HG03095 (cell line): ENCODE data around the gene NPSR1.
"Not testable (repeated sequence)": the region's sequence is repeated elsewhere in the genome, so short reads cannot be mapped to it uniquely, and the experiment has no call there.

ENCODE experiments used
- ATAC-seq: cut with Tn5 transposase; IDR thresholded peaks from one replicate; pipeline ENCODE4 v1.9.1; 2021; ENCODE audit warnings: moderate library complexity; ENCODE audit not compliant: unreplicated experiment

The NPSR1 gene

DNA sequence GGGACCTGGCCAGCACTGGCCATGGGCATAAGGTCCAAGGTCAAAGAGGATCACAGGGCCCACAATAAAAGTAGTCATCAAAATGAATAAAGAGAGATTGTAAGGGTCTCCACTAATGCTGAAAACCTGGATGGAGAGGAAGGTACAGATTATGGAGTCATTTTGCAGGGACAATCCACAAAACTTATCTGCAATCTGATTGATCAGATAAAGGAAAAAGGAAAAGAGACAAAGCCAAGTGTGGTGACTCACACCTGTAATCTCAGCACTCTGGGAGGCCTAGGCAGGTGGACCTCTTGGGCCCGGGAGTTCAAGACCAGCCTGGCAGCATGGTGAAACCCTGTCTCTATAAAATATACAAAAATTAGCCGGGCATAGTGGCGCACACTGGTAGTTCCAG lies 174.0 kb downstream of the NPSR1 start:
- ATAC-seq = no peak

DNA sequence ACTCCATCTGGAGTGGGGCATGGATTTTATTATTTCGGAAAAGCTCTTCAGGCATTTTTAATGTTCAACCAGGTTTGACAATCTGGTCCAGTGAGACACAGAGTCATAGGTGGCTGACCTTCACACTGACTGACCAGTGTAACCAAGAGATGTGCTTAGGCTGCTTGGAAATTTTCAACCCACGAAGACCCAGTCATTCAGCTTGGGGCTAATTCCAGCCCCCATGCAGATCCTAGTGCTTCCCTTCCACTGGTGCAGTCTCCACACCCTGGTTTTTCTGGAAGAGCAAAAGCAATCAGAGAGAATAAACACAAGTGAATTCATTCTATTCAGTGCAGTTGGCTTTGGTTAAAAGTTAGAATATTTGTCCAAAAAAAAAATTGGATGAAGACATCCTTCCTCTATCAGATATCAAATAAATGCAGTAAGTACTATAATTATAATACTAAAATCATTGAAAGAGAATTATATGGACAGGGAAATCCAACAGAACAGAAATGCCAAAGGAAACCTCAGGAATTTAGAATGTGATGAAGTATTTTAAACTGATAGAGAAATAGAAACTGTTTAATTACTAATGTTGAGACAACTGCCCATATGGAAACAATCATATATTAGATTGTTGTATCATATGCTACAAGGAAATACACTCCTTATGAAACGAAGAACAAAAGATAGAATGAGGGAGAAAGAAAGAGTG lies 178.0 kb downstream of the NPSR1 start:
- no peak for ATAC-seq

DNA sequence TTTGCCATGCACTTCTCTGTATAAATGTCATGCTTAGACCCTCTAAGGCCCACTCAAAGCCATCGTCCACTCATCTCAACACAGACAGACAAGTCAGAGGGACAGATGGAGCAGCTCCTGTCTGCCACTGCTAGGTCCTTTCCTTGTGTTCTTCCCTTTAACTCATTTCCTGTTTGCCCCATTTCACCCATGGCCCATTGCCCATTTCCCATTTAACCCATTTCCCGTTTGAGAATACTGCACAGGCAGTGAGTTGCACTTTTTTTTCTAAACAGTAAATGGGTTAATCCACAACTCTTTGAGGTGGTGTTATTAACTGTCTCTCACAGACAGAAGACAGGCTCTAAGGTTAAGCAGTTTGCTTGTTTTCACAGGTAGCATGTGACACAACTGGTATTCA lies 179.3 kb downstream of the NPSR1 start:
- ATAC-seq = no peak

DNA sequence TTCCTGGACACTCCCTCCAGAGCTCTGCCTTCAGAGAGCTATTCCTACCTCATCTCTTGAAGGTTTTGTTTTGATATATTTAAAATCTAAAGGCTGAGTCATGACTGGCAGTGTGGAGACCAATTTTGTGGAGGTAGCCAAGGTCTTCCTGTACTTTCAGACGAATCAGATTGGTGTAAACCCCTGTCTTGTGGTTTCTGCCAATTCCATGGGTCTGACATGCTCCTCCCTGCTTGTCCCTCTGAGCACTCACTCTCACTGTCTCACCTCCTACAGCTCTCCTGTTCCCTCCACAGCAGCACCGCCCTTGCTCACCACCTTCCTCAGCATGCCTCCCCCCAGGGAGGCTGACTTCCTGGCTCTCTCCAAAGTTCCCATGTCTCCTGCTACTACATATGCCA lies 179.8 kb downstream of the NPSR1 start:
- no peak for ATAC-seq

DNA sequence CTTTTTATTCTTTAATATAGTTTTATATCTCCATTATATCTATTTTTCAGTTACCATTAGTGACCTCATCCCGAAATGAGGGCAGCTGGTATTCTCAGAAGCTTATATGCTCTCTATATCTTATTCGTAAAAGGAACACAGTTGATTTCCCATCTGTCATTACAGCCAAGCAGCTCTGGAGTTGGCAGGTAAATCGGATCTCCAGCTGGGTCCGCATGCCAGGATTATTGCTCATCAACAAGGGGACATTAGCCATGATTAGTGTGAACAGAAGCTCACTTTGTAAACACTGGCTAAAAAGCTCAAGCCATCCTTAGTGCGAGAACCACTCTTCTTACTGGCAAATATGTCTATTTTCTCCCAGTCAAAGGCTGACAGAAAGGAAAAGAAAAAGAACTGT lies 180.3 kb downstream of the NPSR1 start:
- ATAC-seq = no peak

DNA sequence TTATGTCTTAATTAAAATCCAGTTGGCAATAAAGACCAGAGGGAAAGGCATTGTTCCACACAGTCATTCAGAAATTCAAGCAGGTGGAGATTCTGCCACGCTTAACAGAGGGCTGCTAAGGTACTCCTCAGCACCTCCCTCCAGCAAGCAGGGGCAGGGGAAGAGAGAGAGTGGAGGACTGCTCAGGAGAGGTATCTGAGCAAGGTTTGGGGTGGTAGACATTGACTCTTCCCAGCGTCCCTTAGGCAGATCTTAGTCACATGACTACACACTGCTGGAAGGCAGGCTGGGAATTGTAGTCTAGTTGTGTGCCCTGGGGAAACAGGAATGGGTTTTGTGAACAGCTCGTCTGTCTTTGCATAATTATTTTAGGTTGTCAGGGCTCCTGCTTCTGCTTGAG lies 181.6 kb downstream of the NPSR1 start:
- ATAC-seq = no peak

DNA sequence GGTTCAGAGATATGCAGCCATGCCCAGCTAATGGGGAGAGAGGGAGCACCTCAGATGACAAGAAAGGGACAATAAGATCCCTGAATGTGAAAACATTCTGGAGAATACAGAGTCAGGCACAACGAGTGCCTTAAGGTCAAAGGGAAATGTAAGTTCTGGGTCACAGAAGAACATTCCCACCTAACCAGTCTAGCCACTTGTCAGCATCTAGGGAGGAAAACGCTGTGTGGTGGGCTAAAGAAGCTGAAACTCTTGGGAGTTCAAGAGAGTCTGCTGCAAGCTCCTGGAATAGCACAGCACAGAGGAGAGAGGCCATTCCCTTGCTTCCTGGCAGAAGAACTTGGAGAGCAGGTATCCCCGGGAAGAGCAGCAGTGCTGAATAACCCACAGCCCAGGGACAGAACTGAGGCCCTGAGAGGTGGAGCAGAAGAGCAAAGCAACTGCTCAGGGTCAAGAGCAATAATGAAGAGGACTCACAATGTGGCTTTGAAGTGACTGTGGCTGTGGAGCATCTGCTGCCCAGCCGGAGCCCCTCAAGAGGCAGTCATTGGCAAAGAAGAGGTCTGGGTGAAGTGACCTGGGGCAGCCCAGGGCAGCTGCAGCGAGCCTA lies 182.3 kb downstream of the NPSR1 start:
- no peak for ATAC-seq

DNA sequence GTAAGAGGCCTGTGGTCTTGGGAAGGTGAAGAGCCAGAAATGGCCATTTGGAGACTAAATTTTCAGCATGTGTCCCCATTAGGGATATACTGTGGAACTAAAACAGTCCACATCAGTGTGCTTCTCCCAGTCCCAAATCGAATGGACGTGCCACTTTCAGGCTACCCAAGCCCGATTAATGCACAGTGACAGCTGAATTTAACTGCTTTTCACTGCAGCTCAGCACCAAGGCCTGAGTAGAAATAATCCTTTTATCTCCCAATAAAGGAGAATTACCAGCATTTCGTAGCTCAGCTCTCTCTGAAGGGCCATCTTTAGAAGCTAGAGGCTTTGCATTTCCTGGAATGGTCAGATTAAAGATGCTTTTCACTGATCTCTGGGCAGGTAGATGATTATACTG lies 183.3 kb downstream of the NPSR1 start:
- ATAC-seq = no peak

DNA sequence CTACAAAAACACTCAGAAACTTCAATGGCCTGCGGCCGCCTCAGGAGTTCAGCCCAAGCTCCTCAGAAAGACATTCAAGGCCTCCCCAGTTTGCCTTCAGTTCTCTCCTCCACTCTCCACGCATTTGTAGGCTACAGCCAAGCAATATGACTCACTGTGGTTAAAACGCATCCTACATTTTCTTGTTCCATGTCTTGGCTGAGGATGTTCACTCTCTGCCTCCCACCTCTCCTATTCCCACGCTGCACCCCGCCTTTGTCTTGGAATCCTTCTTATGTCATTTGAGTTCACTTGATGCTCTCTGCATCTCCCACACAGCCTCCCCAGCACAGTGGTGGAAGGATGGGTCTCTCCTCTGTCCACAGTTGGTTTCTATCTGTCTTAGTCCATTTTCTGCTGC lies 184.8 kb downstream of the NPSR1 start:
- ATAC-seq = no peak

DNA sequence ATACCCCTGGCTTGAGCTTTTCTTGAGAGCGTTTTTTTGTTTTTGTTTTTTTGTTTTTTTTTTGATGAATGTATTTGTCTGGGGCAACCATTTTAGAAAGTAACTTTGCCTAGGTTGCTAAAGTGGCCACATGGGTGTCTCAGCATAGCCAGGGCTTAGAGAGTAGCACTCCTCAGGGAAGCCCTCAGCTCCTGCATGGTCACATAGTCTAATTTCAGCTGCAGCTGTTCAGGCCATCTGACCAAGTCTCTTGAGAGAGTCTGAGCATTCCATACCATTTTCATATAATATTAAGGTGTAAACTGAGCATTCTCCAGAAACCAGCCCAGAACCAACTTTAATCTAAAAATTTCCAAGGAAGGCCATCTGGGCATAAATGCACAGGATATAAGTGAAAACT lies 186.4 kb downstream of the NPSR1 start:
- no peak for ATAC-seq

DNA sequence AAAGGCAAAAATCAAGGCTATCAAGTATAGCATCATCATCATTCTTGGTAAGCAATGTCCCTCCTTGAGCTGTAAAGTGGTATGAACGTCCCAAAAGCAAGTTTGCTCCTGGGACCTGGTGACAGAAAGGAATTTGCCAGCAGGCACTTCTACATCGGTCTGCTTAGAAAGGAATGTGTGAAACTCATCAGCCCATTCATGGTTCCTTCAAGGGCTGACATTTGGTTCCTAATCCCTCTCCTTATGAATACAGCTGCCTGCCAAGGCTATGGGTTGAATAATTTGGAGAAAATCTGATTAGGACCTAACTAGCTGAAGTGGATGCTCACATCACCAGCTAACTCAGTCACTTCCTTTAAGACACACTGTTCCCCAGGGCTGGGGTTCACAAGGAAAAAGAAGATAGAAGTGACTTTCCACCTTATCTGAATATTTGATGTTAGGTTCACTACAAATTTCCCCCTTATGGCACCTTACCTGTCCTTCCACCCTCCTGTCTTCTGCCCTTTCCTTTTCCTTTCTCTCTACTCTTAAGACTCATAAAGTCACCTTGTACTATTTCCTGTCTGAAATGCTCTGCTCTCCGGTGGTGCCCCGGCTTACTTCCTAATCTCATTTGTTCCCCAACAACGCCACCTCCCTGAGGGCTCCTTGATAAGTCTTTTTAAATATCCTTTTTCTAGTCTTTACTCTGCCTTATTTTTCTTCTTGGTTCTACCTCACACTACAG lies 187.1 kb downstream of the NPSR1 start:
- ATAC-seq = no peak

DNA sequence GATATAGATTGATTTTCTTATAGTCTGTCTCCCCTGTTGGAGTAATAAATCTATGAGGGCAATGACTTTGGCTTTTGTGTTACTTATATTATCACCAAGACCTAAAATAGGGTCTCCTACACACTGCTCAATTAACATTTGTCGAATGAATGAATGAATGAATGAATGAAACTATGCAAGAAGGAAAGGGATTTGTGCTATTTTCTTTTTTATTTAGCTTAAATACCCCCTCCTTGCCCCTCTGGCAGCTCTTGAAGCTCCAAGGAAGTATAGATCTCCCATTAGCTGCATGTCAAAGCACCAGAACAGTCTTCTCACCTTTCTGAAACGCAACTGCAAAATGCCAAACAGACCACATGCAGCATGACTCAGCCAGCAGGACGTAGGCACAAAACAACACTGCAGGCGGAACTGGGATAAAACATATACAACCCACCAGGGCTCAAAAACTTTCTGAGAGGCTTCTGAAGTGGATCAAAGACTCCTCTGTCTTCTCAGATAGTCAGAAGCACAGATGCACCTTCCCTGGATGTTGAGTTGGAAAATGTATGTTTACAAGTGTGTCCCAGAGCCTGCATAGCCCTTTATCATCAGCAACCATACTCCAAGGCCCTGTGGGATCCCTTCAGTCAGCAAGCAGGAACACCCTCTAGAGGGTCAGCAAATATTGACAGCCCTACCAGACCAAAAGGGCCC lies 187.8 kb downstream of the NPSR1 start:
- ATAC-seq = no peak

DNA sequence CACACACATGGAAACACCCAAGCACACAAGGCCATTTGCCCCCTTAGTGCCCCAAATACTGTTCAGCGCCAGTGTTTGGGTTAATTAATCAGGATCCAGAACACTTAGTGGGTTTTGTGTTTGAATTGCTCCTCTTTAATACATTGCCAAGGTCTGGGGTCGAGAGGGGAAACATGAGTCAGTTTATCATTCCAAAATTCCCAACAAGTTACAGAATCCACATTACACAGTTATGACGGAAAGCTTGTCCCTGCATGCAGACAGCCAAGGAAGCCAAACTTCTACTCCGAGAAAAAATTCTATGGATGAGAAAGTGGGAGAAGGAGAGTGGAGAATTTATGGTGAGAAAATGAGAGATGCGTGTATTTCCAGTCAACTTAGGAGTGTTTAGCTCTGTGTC lies 189.0 kb downstream of the NPSR1 start:
- no peak for ATAC-seq

DNA sequence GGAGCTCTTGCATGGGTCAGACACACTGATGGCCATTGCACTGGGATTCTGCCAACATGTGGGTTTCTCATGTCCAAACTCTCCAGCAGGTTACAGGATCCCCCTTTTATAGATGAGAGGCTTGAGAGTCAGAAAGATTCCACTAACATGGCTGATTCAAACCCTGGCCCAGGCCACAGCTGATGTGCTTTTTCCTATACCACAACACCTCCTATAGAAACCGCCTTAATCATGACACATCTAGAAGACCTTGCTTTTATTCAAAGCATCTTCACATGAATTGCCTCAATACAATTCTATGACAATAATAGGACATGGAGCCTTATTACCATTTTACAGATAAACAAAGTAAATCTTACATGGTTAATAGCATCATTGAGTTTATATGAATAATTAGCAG lies 190.7 kb downstream of the NPSR1 start:
- ATAC-seq = no peak

DNA sequence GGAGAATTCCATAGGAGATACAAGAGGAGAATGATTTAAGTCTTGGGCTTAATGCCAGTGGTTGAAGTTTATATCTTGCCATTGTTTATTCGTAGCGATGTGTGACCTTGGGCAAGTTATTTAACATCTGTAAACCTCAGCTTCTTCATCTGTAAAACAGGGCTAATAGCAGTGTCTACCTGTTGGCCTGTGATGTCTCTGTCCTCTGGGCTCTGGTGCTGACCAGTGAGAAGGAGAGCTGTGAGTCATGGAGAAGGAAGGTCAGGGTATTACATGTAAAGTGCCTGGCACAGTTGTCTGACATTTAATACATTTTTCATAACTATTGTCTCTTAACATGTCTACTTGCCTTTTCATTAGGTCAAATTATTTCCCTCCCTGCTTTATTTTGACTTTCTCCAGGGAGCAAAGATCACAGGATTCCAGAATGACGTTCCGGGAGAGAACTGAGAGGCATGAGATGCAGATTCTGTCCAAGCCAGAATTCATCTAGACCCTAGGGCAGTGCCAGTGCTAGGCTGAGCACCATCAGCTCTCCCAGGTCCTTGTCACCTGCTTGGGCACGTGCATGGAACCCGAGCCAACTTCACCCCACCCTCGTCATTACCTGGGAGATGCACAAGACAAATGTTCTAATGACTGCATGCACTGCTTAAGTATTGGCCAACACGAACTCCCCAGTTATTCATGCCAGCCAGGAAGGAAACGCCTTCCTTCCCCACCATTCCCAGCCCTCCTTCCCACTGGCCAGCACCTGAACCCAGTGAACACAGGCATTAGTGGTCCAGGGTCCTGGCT lies 191.3 kb downstream of the NPSR1 start:
- ATAC-seq = no peak

DNA sequence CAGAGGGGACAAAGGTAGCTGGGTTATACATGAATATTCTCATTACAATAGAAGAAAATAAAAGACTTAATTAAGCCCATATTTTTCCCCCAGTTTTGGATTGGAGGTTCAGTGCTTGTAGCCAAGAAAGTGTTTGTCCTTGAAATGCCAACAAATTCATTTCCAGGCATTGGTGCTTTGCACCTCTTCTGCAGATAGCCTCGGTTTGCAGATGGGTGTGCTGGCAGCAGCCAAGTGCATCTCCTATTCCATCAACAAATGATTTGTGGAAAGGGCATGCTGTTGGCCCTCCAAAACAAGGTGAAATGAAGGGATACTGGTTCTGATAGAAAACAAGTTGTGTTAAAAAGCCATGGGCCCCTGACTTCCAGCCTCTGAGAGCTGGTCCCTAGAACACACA lies 192.0 kb downstream of the NPSR1 start:
- ATAC-seq = no peak

DNA sequence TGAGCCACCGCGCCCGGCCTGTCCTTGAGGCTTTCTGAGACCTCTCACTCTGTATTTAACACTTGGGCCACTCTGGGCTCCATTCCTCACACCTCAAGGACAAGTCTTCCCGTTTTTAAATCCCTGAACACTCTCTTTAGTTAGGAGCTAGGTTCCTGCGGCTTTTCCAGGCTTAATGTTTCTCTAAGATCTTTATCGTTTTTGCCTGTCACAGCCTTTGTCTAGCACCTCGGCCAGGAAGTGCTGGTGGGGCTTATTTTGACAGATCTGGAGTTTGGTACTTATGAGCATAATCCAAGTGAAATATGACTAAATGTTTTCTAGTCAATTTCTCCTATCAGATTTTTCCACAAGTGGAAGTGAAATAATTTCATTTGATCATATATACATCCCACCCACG lies 192.7 kb downstream of the NPSR1 start:
- no peak for ATAC-seq

DNA sequence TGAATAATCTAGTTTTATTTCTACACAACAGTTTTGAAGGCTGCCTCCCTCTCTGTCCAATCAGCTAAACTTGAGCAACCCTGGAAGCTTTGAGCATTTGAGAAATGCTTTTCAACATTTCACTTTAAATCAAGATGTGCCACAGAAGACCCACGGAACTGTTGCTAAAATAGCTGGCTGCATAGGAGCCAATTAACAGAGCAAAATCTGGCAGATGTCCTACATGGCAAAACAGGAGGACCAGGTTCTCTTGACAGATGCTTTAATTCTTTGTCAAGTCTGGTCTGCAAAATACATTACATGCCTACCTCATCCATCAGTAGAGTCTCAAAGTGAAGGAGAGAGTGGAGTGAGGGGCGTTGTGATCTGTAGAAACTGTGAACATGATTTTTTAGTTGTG lies 193.4 kb downstream of the NPSR1 start:
- no peak for ATAC-seq

DNA sequence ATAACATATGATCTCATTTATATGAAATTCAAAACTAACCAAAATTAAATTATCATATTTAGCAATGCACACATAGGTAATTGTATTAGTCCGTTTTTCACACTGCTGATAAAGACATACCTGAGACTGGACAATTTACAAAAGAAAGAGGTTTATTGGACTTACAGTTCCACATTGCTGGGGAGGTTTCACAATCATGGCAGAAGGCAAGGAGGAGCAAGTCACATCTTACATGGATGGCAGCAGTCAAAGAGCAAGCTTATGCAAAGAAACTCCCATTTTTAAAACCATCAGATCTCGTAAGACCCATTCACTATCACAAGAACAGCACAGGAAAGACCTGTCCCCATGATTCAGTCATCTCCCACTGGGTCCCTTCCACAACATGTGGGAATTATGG lies 200.4 kb downstream of the NPSR1 start:
- not testable (repeated sequence) for ATAC-seq

DNA sequence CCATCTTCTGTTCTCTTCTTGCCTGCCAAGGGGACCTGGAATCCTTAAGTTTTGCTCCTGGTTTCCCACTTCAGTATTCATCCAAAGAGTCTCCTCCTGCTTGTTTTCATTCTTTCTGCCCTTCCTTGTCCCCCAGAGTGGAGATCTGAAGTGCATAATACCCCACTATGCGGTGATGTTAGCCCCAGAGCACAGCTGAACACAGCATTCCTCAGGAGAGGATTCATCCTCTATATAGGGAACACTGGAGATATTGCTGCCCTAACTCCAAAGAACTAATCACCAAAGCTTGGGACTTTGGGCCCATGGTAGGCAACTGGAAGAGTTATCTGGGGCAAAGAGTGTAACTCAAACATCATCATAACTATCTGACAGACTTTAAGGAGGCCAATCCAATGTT lies 201.3 kb downstream of the NPSR1 start:
- not testable (repeated sequence) for ATAC-seq

DNA sequence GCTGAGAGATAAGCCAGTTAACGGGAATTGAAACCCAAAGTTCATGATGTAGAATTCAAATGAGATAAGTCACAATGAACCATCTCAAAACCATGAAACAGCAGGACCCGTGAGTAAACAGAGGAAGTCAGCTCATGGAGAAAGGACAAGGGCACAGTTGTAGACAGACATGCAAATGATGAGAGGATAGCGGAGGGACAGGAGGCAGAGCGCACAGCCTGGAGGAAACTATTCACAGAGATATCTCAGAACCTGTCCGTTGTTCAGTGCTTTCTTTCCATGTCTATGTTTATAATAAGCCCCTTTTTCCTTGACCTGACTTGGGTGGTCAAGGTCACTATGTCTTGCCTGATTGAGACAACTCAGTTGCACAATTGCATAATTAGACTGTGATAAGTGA lies 208.2 kb downstream of the NPSR1 start:
- ATAC-seq = not testable (repeated sequence)
